H1 (cell line): ENCODE data around the gene SEC23IP. TPM values are rescaled to one million over a fixed set of nuclear protein-coding genes. Genes with fewer than 3 reads are reported as not detected.

Experiments
- CTCF ChIA-PET: fragments of 300-600 bp; sonication (Branson Sonifier 250); formaldehyde crosslinking; loops from one replicate; lab custom pipeline; 2021; ENCODE audit not compliant: partially characterized antibody; lab: Charles Lee
- POLR2A ChIA-PET: fragments of 300-600 bp; sonication (Branson Sonifier 250); formaldehyde crosslinking; loops from one replicate; lab custom pipeline; 2021; ENCODE audit warnings: inconsistent platforms; ENCODE audit not compliant: partially characterized antibody; lab: Charles Lee
- DNase-seq, 2 experiments: peaks; one replicate each; pipeline versions ENCODE4 v3.0.0 to v3.0.0-alpha.2; 2010 to 2022; ENCODE audit warnings: low spot score in 2 of 2, low read depth in 1 of 2, mixed read lengths in 1 of 2
- FAIRE-seq: peaks from 2 replicates; lab custom pipeline; 2011; peaks lifted over from hg19 to GRCh38; lab: Jason Lieb, UNC
- H2AFZ ChIP-seq: 2 replicates; pipeline ENCODE4 v1.8.1; 2012; ENCODE audit warnings: low read length, inconsistent platforms
- H2AK5ac ChIP-seq: 2 replicates; pipeline ENCODE4 v1.6.1; 2013; ENCODE audit warnings: low read depth, low read length
- H2BK120ac ChIP-seq: replicated peaks from 2 replicates; pipeline ENCODE3; 2013; ENCODE audit warnings: low read depth, low read length, inconsistent platforms
- H2BK12ac ChIP-seq: 2 replicates; pipeline ENCODE4 v1.6.1; 2013; ENCODE audit warnings: low read depth, low read length
- H2BK15ac ChIP-seq: 2 replicates; pipeline ENCODE4 v1.6.1; 2013; ENCODE audit warnings: low read length
- H2BK20ac ChIP-seq: 2 replicates; pipeline ENCODE4 v1.6.1; 2013; ENCODE audit warnings: low read length
- H2BK5ac ChIP-seq: 2 replicates; pipeline ENCODE4 v1.6.1; 2013; ENCODE audit warnings: low read depth, low read length
- H3K14ac ChIP-seq: 2 replicates; pipeline ENCODE4 v1.6.1; 2013; ENCODE audit warnings: inconsistent platforms; ENCODE audit not compliant: insufficient read length
- H3K18ac ChIP-seq: 2 replicates; pipeline ENCODE4 v1.6.1; 2013; ENCODE audit warnings: low read length; ENCODE audit errors: extremely low read depth
- H3K23ac ChIP-seq: 2 replicates; pipeline ENCODE4 v1.6.1; 2013; ENCODE audit warnings: inconsistent platforms; ENCODE audit not compliant: insufficient read length
- H3K23me2 ChIP-seq: 2 replicates; pipeline ENCODE4 v1.6.1; 2013; ENCODE audit warnings: low read depth, low read length
- H3K27ac ChIP-seq: 2 replicates; pipeline ENCODE4 v1.6.1; 2011; ENCODE audit warnings: low read depth, low read length, inconsistent platforms
- H3K27me3 ChIP-seq, 4 experiments: replicated peaks in 1 of 4; 1 replicate in 1 of 4; 2 replicates in 3 of 4; pipeline versions ENCODE4 v1.6.1 to v1.8.1; 2011 to 2013; ENCODE audit warnings: low read length in 3 of 4, mild to moderate bottlenecking in 3 of 4, inconsistent platforms in 2 of 4, mixed read lengths in 2 of 4, moderate library complexity in 1 of 4; ENCODE audit not compliant: control insufficient read depth in 3 of 4, insufficient read depth in 3 of 4; ENCODE audit errors: extremely low read depth in 1 of 4
- H3K36me3 ChIP-seq, 4 experiments: 2 replicates each; pipeline versions ENCODE4 v1.6.1 to v1.8.1; 2011 to 2013; ENCODE audit warnings: mild to moderate bottlenecking in 4 of 4, low read length in 3 of 4, moderate library complexity in 2 of 4, control low read depth in 1 of 4, inconsistent platforms in 1 of 4; ENCODE audit not compliant: insufficient read depth in 4 of 4, control insufficient read depth in 2 of 4
- H3K4ac ChIP-seq: replicated peaks from 2 replicates; pipeline ENCODE3; 2013; ENCODE audit warnings: low read length, low read depth, mixed read lengths, inconsistent platforms; ENCODE audit not compliant: insufficient read length
- H3K4me1 ChIP-seq, 4 experiments: replicated peaks in 1 of 4; 1 replicate in 1 of 4; 2 replicates in 3 of 4; pipeline versions ENCODE4 v1.6.1 to v1.8.1; 2011 to 2013; ENCODE audit warnings: low read length in 3 of 4, inconsistent platforms in 2 of 4, mixed read lengths in 1 of 4; ENCODE audit not compliant: insufficient read depth in 4 of 4, control insufficient read depth in 3 of 4
- H3K4me2 ChIP-seq, 2 experiments: 2 replicates each; pipeline versions ENCODE4 v1.6.1 to v1.8.1; 2011 to 2013; ENCODE audit warnings: low read depth in 2 of 2, low read length in 2 of 2, control low read depth in 1 of 2, inconsistent platforms in 1 of 2, mild to moderate bottlenecking in 1 of 2; ENCODE audit not compliant: insufficient read depth in 1 of 2
- H3K4me3 ChIP-seq, 4 experiments: fragments of 200-600, 300-600 bp in 1 of 4; sonication (generic), shearing (Covaris generic), sonication (Bioruptor Twin) in 1 of 4; 2 replicates each; pipeline versions ENCODE4 v1.5.1 to v1.8.1; 2011 to 2016; ENCODE audit warnings: low read length in 4 of 4, low read depth in 3 of 4, control low read depth in 2 of 4, inconsistent platforms in 2 of 4, mild to moderate bottlenecking in 2 of 4, mixed read lengths in 1 of 4, moderate library complexity in 1 of 4; ENCODE audit not compliant: insufficient read depth in 2 of 4; ENCODE audit errors: extremely low read depth in 1 of 4
- H3K56ac ChIP-seq: replicated peaks from 2 replicates; pipeline ENCODE3; 2013; ENCODE audit warnings: low read depth, mild to moderate bottlenecking, mixed read lengths, low read length, inconsistent platforms; ENCODE audit not compliant: insufficient read length
- H3K79me1 ChIP-seq: 2 replicates; pipeline ENCODE4 v1.6.1; 2013; ENCODE audit warnings: low read depth, low read length, control low read depth
- H3K79me2 ChIP-seq, 2 experiments: 2 replicates each; pipeline versions ENCODE4 v1.6.1 to v1.8.1; 2012 to 2013; ENCODE audit warnings: low read length in 2 of 2, mild to moderate bottlenecking in 2 of 2, inconsistent platforms in 1 of 2; ENCODE audit not compliant: insufficient read depth in 2 of 2, control insufficient read depth in 1 of 2
- H3K9ac ChIP-seq, 4 experiments: replicated peaks in 1 of 4; 1 replicate in 1 of 4; 2 replicates in 3 of 4; pipeline versions ENCODE4 v1.6.1 to v1.8.1; 2011 to 2013; ENCODE audit warnings: low read depth in 3 of 4, low read length in 3 of 4, control low read depth in 2 of 4, mild to moderate bottlenecking in 2 of 4, moderate library complexity in 2 of 4, inconsistent platforms in 1 of 4; ENCODE audit errors: extremely low read depth in 1 of 4
- H3K9me3 ChIP-seq, 2 experiments: 2 replicates each; pipeline versions ENCODE4 v1.6.1 to v1.8.1; 2012 to 2013; ENCODE audit warnings: mild to moderate bottlenecking in 2 of 2, moderate library complexity in 2 of 2, control low read depth in 1 of 2, inconsistent platforms in 1 of 2, low read depth in 1 of 2, low read length in 1 of 2, mixed read lengths in 1 of 2; ENCODE audit not compliant: insufficient read depth in 2 of 2
- H4K20me1 ChIP-seq, 2 experiments: replicated peaks in 1 of 2; 2 replicates each; pipeline versions ENCODE3 to v1.8.1; 2011 to 2013; ENCODE audit warnings: inconsistent platforms in 2 of 2, low read length in 2 of 2, mild to moderate bottlenecking in 1 of 2; ENCODE audit not compliant: insufficient read depth in 2 of 2, control insufficient read depth in 1 of 2
- H4K5ac ChIP-seq: 2 replicates; pipeline ENCODE4 v1.6.1; 2013; ENCODE audit warnings: low read length, low read depth, mixed read lengths, inconsistent platforms; ENCODE audit not compliant: insufficient read length
- H4K8ac ChIP-seq: 2 replicates; pipeline ENCODE4 v1.8.0; 2013; ENCODE audit warnings: mild to moderate bottlenecking, moderate library complexity, low read length, inconsistent platforms; ENCODE audit not compliant: insufficient read depth; ENCODE audit errors: extremely low read depth
- H4K91ac ChIP-seq: replicated peaks from 2 replicates; pipeline ENCODE3; 2013; ENCODE audit warnings: low read length, mixed read lengths, inconsistent platforms; ENCODE audit not compliant: insufficient read length
- ATF2 ChIP-seq: IDR thresholded peaks from 2 replicates; pipeline ENCODE4 v1.6.1; 2012; ENCODE audit warnings: low read length, inconsistent platforms
- BCL11A ChIP-seq, 2 experiments: IDR thresholded peaks; one replicate each; pipeline ENCODE4 v1.6.1; 2011; ENCODE audit warnings: low read depth in 2 of 2, low read length in 2 of 2, mild to moderate bottlenecking in 2 of 2
- CTBP2 ChIP-seq: IDR thresholded peaks from 2 replicates; pipeline ENCODE4 v1.7.0; 2011; ENCODE audit warnings: borderline replicate concordance, mild to moderate bottlenecking, moderate library complexity, mixed read lengths, low read length; ENCODE audit not compliant: insufficient read depth, insufficient read length
- HDAC6 ChIP-seq: IDR thresholded peaks from one replicate; pipeline ENCODE4 v1.7.1; 2012; ENCODE audit warnings: low read depth, mild to moderate bottlenecking, inconsistent platforms, low read length, moderate library complexity
- KDM5A ChIP-seq: fragments of 200-600 bp; IDR thresholded peaks from 2 replicates; pipeline ENCODE4 v1.7.1; 2012; ENCODE audit warnings: mild to moderate bottlenecking, low read length, inconsistent platforms, mixed read lengths
- PHF8 ChIP-seq: fragments of 200-600 bp; sonication (generic); conservative IDR thresholded peaks from 2 replicates; pipeline ENCODE4 v1.7.1; 2012; ENCODE audit warnings: low read depth, mild to moderate bottlenecking, inconsistent platforms, low read length, moderate library complexity
- RXRA ChIP-seq: IDR thresholded peaks from 2 replicates; pipeline ENCODE4 v1.6.1; 2011; ENCODE audit warnings: low read depth, mild to moderate bottlenecking, low read length, moderate library complexity; ENCODE audit not compliant: insufficient read depth
- SP4 ChIP-seq: IDR thresholded peaks from 2 replicates; pipeline ENCODE4 v1.6.1; 2012; ENCODE audit warnings: low read length, inconsistent platforms
- SRF ChIP-seq: IDR thresholded peaks from 2 replicates; pipeline ENCODE4 v1.6.1; 2011; ENCODE audit warnings: mild to moderate bottlenecking, low read depth, low read length, moderate library complexity
- WGBS, 2 experiments: shearing (Covaris generic) in 1 of 2; methylation state at CpG; one replicate each; pipeline versions ENCODE4 v1.1.6 to v1.1.7; 2013 to 2015; ENCODE audit warnings: low lambda C conversion rate in 2 of 2, mixed read lengths in 2 of 2, inconsistent platforms in 1 of 2, low coverage in 1 of 2, missing lambda C conversion rate in 1 of 2; ENCODE audit not compliant: insufficient replicate concordance in 2 of 2, insufficient coverage in 1 of 2, insufficient read length in 1 of 2; ENCODE audit errors: extremely low coverage in 1 of 2, missing lambda C conversion rate in 1 of 2; 5-methylcytosine and 5-hydroxymethylcytosine counted together
- polyA plus RNA-seq, 7 experiments: library from polyadenylated mRNA; depleted of rRNA in 3 of 7; stranded (reverse) in 5 of 7; unstranded in 2 of 7; fragments of >200 nt in 5 of 7; fragments of 200-250 nt in 2 of 7; gene quantifications; 1 replicate in 5 of 7; 2 replicates in 1 of 7; 4 replicates in 1 of 7; pipeline versions ENCODE4 v1.2.1 to v1.2.3, GENCODE V29; 2011 to 2013; ENCODE audit warnings: missing spikeins in 2 of 7, mixed read lengths in 2 of 7
- total RNA-seq: library from RNA; stranded (reverse); fragmentation: NEBNext Ultra II Directional; extraction: Animal tissue kit (Norgen Biotek cat#: 25700); gene quantifications from 2 replicates; pipeline ENCODE4 v1.2.1, GENCODE V29; 2021
- TF ChIP-seq, protein P1 (sequence below), 3 experiments: IDR thresholded peaks; 1 replicate in 2 of 3; 2 replicates in 1 of 3; pipeline versions ENCODE4 v1.5.1 to v1.6.1; 2011; ENCODE audit warnings: low read length in 3 of 3, mild to moderate bottlenecking in 3 of 3, inconsistent platforms in 2 of 3, low read depth in 1 of 3, moderate library complexity in 1 of 3; ENCODE audit not compliant: insufficient read depth in 1 of 3; ENCODE audit errors: control extremely low read depth in 1 of 3

The SEC23IP gene
- total and polyA plus RNA-seq, 2 of the 8 experiments (the other 6 are each of a cell fraction or from before 2014, with no cell fraction given), result 29.0 to 105 TPM

DNA sequence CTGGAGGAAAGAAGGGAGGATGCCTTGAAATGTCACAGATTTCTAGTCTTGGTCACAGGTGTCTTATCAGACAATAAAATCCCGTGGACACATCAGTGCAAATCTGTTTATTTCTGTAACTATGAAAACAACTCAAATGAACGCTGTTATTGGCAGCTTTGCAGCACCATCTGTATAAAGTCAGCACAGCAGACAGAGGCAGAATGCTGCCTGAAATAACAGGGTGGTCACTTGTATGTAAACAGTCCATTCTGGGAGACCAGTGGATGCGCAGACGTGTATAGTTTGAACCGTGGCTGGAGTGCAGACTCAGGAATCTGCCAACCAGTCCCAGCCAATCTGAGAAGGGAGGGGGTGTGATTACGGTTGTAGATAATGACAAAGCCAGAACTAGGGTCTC, 54.8 kb downstream of the SEC23IP start:
- Histone ChIP-seq H2BK15ac (no peak overlapping the region), H3K9ac (no peak overlapping the region), H3K18ac (no peak overlapping the region), H3K79me2 (no peaks in the 10 kb centered on the region), H3K4me1 (no peaks in the 10 kb centered on the region), H3K36me3 (peaks cover 4 to 12% (median 9%) of the 10 kb centered on the region in 4 experiments; a peak in 7 of 8 replicates), H3K4ac (no peak overlapping the region), H3K14ac (no peak overlapping the region), H3K23ac (no peak overlapping the region), H3K9me3 (no peaks in the 10 kb centered on the region), H3K4me2 (no peak overlapping the region), H2AFZ (no peak overlapping the region), H4K5ac (no peak overlapping the region), H4K8ac (no peak overlapping the region), H3K56ac (peak overlapping the region; percentile 47), H3K79me1 (no peaks in the 10 kb centered on the region), H2BK12ac (no peak overlapping the region), H3K27me3 (no peaks in the 10 kb centered on the region), H2BK20ac (no peak overlapping the region), H2AK5ac (no peak overlapping the region), H4K91ac (no peak overlapping the region), H3K23me2 (no peaks in the 10 kb centered on the region), H4K20me1 (no peaks in the 10 kb centered on the region), H2BK5ac (no peak overlapping the region), H3K4me3 (no peak overlapping the region), H3K27ac (no peak overlapping the region), H2BK120ac (no peak overlapping the region)
- ChIA-PET CTCF (no interaction called here), POLR2A (interaction anchor here (1.3 kb wide), 1 partner anchor 9 kb away, joined by 3 read pairs; no protein-coding TSS in a partner anchor)
- 90% methylated on average over 6 of the region's 6 CpGs; no CpG with 5 or more reads in 1 of the 2 experiments for WGBS, 2 experiments
- DNase-seq (no peak), FAIRE-seq (no peak)
- TF ChIP-seq BCL11A (IDR thresholded peaks at IDR 0.05; ENCODE audit: low read depth in 2 of 2, low read length in 2 of 2), result no peak
- TF ChIP-seq ATF2, result no peak
- no peak for TF ChIP-seq RXRA
- TF ChIP-seq, protein P1, sequence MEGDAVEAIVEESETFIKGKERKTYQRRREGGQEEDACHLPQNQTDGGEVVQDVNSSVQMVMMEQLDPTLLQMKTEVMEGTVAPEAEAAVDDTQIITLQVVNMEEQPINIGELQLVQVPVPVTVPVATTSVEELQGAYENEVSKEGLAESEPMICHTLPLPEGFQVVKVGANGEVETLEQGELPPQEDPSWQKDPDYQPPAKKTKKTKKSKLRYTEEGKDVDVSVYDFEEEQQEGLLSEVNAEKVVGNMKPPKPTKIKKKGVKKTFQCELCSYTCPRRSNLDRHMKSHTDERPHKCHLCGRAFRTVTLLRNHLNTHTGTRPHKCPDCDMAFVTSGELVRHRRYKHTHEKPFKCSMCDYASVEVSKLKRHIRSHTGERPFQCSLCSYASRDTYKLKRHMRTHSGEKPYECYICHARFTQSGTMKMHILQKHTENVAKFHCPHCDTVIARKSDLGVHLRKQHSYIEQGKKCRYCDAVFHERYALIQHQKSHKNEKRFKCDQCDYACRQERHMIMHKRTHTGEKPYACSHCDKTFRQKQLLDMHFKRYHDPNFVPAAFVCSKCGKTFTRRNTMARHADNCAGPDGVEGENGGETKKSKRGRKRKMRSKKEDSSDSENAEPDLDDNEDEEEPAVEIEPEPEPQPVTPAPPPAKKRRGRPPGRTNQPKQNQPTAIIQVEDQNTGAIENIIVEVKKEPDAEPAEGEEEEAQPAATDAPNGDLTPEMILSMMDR (IDR thresholded peaks at IDR 0.05; ENCODE audit: control extremely low read depth in 1 of 3, insufficient read depth in 1 of 3, low read depth in 1 of 3, low read length in 3 of 3), result no peak
- no peak for TF ChIP-seq KDM5A
- no peak for TF ChIP-seq SP4
- no peak for TF ChIP-seq CTBP2
- TF ChIP-seq PHF8, result no peak
- TF ChIP-seq SRF, result no peak
- TF ChIP-seq HDAC6, result no peak
